Skeletal muscle satellite cell (primary cell): ENCODE results near the gene MBD6.
"Not testable (repeated sequence)": the region's sequence is repeated elsewhere in the genome, so short reads cannot be mapped to it uniquely, and the experiment has no call there.

ENCODE experiments used
- H3K27me3 ChIP-seq: 2 replicates; pipeline ENCODE4 v1.7.0; 2013; ENCODE audit warnings: low read length; ENCODE audit not compliant: control insufficient read depth, insufficient read depth
- H3K36me3 ChIP-seq: 2 replicates; pipeline ENCODE4 v1.7.0; 2013; ENCODE audit warnings: mild to moderate bottlenecking, control low read depth, low read length; ENCODE audit not compliant: insufficient read depth
- H3K4me1 ChIP-seq: 2 replicates; pipeline ENCODE4 v1.7.0; 2013; ENCODE audit warnings: low read length; ENCODE audit not compliant: control insufficient read depth, insufficient read depth
- H3K4me2 ChIP-seq: 2 replicates; pipeline ENCODE4 v1.7.0; 2013; ENCODE audit warnings: mild to moderate bottlenecking, low read length
- H3K4me3 ChIP-seq: 2 replicates; pipeline ENCODE4 v1.7.0; 2013; ENCODE audit warnings: low read length
- H3K9ac ChIP-seq: 2 replicates; pipeline ENCODE4 v1.7.0; 2013; ENCODE audit warnings: mild to moderate bottlenecking, low read depth, low read length, moderate library complexity
- H3K9me3 ChIP-seq: replicated peaks from 2 replicates; pipeline ENCODE4 v1.7.0; 2013; ENCODE audit warnings: mild to moderate bottlenecking, control low read depth, low read length

The MBD6 gene

GRCh38 chr12:57561117-57561516 lies 38.5 kb downstream of the MBD6 start:
- H3K4me3 ChIP-seq = not testable (repeated sequence)

GRCh38 chr12:57563358-57563757 lies 40.7 kb downstream of the MBD6 start:
- Histone ChIP-seq H3K4me2 (no peak overlapping the region), H3K4me3 (no peak overlapping the region), H3K36me3 (no peaks in the 10 kb centered on the region), H3K9me3 (no peaks in the 10 kb centered on the region), H3K9ac (no peak overlapping the region), H3K4me1 (no peaks in the 10 kb centered on the region), H3K27me3 (peaks cover 25% of the 10 kb centered on the region)

More at GRCh38 chr12:57561117-57561516, 38.5 kb downstream of the MBD6 start:
- not testable (repeated sequence) for H3K4me2 ChIP-seq, H3K9ac ChIP-seq, H3K36me3 ChIP-seq, H3K4me1 ChIP-seq, H3K9me3 ChIP-seq
- peaks cover 25% of the 10 kb centered on the region for H3K27me3 ChIP-seq

GRCh38 chr12:57564178-57564740 lies 41.6 kb downstream of the MBD6 start:
- peaks cover 27% of the 10 kb centered on the region for H3K27me3 ChIP-seq
- no peak overlapping the region for H3K4me3 ChIP-seq
- no peaks in the 10 kb centered on the region for H3K36me3 ChIP-seq
- no peaks in the 10 kb centered on the region for H3K4me1 ChIP-seq
- H3K9ac ChIP-seq = no peak overlapping the region
- no peak overlapping the region for H3K4me2 ChIP-seq
- H3K9me3 ChIP-seq = no peaks in the 10 kb centered on the region

- Histone ChIP-seq H3K4me2 (no peak overlapping the region), H3K36me3 (no peaks in the 10 kb centered on the region), H3K27me3 (peaks cover 32% of the 10 kb centered on the region), H3K4me3 (no peak overlapping the region), H3K9me3 (no peaks in the 10 kb centered on the region), H3K9ac (no peak overlapping the region), H3K4me1 (no peaks in the 10 kb centered on the region)
These were observed 46.2 kb downstream of the MBD6 start for GRCh38 chr12:57568838-57569237.

- H3K9me3 ChIP-seq = no peaks in the 10 kb centered on the region
- no peaks in the 10 kb centered on the region for H3K4me1 ChIP-seq
- no peak overlapping the region for H3K9ac ChIP-seq
- H3K36me3 ChIP-seq = no peaks in the 10 kb centered on the region
- no peak overlapping the region for H3K4me2 ChIP-seq
- H3K27me3 ChIP-seq = peaks cover 23% of the 10 kb centered on the region
- H3K4me3 ChIP-seq = no peak overlapping the region
These were observed 47.2 kb downstream of the MBD6 start for GRCh38 chr12:57569858-57570257.

- H3K4me3 ChIP-seq, H3K36me3 ChIP-seq, H3K4me1 ChIP-seq, H3K4me2 ChIP-seq, H3K9ac ChIP-seq, H3K9me3 ChIP-seq: not testable (repeated sequence)
- peaks cover 27% of the 10 kb centered on the region for H3K27me3 ChIP-seq
These were observed 47.8 kb downstream of the MBD6 start for GRCh38 chr12:57570438-57570837.

- no peak overlapping the region for H3K9ac ChIP-seq
- H3K9me3 ChIP-seq = no peaks in the 10 kb centered on the region
- H3K36me3 ChIP-seq = no peaks in the 10 kb centered on the region
- no peaks in the 10 kb centered on the region for H3K4me1 ChIP-seq
- peaks cover 42% of the 10 kb centered on the region for H3K27me3 ChIP-seq
- no peak overlapping the region for H3K4me3 ChIP-seq
- no peak overlapping the region for H3K4me2 ChIP-seq
These were observed 49.5 kb downstream of the MBD6 start for GRCh38 chr12:57571926-57572762.

GRCh38 chr12:57574795-57575194 lies 52.2 kb downstream of the MBD6 start:
- no peaks in the 10 kb centered on the region for H3K9me3 ChIP-seq
- no peak overlapping the region for H3K4me3 ChIP-seq
- H3K27me3 ChIP-seq = peaks cover 46% of the 10 kb centered on the region
- H3K9ac ChIP-seq = no peak overlapping the region
- no peak overlapping the region for H3K4me2 ChIP-seq
- no peaks in the 10 kb centered on the region for H3K4me1 ChIP-seq
- no peaks in the 10 kb centered on the region for H3K36me3 ChIP-seq

GRCh38 chr12:57575771-57576612 lies 53.4 kb downstream of the MBD6 start:
- Histone ChIP-seq H3K9me3 (no peaks in the 10 kb centered on the region), H3K9ac (no peak overlapping the region), H3K27me3 (peaks cover 47% of the 10 kb centered on the region), H3K4me2 (no peak overlapping the region), H3K36me3 (no peaks in the 10 kb centered on the region), H3K4me1 (no peaks in the 10 kb centered on the region), H3K4me3 (no peak overlapping the region)

- no peak overlapping the region for H3K4me3 ChIP-seq
- H3K36me3 ChIP-seq = no peaks in the 10 kb centered on the region
- H3K9me3 ChIP-seq = no peaks in the 10 kb centered on the region
- no peak overlapping the region for H3K9ac ChIP-seq
- H3K27me3 ChIP-seq = peaks cover 47% of the 10 kb centered on the region
- H3K4me2 ChIP-seq = no peak overlapping the region
- H3K4me1 ChIP-seq = no peaks in the 10 kb centered on the region
These were observed 54.1 kb downstream of the MBD6 start for GRCh38 chr12:57576613-57577160.

GRCh38 chr12:57577981-57578758 lies 55.5 kb downstream of the MBD6 start:
- H3K9ac ChIP-seq = no peak overlapping the region

More at GRCh38 chr12:57577981-57578758, 55.5 kb downstream of the MBD6 start:
- Histone ChIP-seq H3K9me3 (no peaks in the 10 kb centered on the region), H3K4me3 (no peak overlapping the region), H3K4me2 (no peak overlapping the region), H3K27me3 (peaks cover 44% of the 10 kb centered on the region), H3K36me3 (no peaks in the 10 kb centered on the region), H3K4me1 (no peaks in the 10 kb centered on the region)
